ENCODE data around the gene TAF1B.

Gene TAF1B

DNA sequence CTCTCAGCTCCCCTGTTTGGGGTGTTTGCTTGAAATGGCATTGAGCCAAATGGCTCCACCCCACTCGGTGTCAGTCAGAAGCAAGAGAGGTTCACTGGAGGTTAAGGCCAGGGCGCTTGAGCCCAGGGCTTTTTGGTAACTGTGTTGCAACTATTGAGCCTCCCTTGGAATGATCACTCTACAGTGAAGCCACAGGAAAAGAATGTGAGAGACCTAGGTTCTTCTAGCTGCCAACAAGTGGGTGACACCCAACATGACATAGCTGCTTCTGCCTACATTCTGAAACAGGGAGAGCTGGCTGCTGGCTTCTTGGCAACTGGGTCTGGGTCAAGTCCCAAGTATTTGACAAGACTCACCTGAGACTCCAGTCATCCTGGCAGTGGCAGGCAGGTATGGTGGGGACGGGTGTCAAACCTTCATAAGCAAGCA is 101.1 kb downstream of the TAF1B start:
- Histone ChIP-seq H3K27me3 (ENCODE audit: control insufficient read depth, insufficient read depth, low read length) (no peaks in the 10 kb centered on the region), H3K9ac (ENCODE audit: low read length) (no peak overlapping the region), H3K27ac (ENCODE audit: low read depth, low read length) (no peak overlapping the region), H3K36me3 (ENCODE audit: control insufficient read depth, insufficient read depth, low read length) (no peaks in the 10 kb centered on the region), H3K4me3 (ENCODE audit: low read length) (no peak overlapping the region), H3K4me1 (ENCODE audit: control insufficient read depth, insufficient read depth, low read length) (no peaks in the 10 kb centered on the region)

- Histone ChIP-seq H3K36me3 (ENCODE audit: control insufficient read depth, insufficient read depth, low read length) (no peaks in the 10 kb centered on the region), H3K4me1 (ENCODE audit: control insufficient read depth, insufficient read depth, low read length) (no peaks in the 10 kb centered on the region), H3K27ac (ENCODE audit: low read depth, low read length) (no peak overlapping the region), H3K27me3 (ENCODE audit: control insufficient read depth, insufficient read depth, low read length) (peaks cover 3% of the 10 kb centered on the region), H3K9ac (ENCODE audit: low read length) (no peak overlapping the region), H3K4me3 (ENCODE audit: low read length) (no peak overlapping the region)
Observed at GRCh38 chr2:9945596-9945995, 102.3 kb downstream of the TAF1B start.

- Histone ChIP-seq H3K4me3 (ENCODE audit: low read length) (no peak overlapping the region), H3K36me3 (ENCODE audit: control insufficient read depth, insufficient read depth, low read length) (no peaks in the 10 kb centered on the region), H3K27ac (ENCODE audit: low read depth, low read length) (no peak overlapping the region), H3K27me3 (ENCODE audit: control insufficient read depth, insufficient read depth, low read length) (peaks cover 3% of the 10 kb centered on the region), H3K9ac (ENCODE audit: low read length) (no peak overlapping the region), H3K4me1 (ENCODE audit: control insufficient read depth, insufficient read depth, low read length) (no peaks in the 10 kb centered on the region)
Observed at GRCh38 chr2:9946076-9946475, 102.8 kb downstream of the TAF1B start.

GRCh38 chr2:9946818-9947217 is 103.5 kb downstream of the TAF1B start:
- Histone ChIP-seq H3K9ac (ENCODE audit: low read length) (no peak overlapping the region), H3K4me3 (ENCODE audit: low read length) (no peak overlapping the region), H3K4me1 (ENCODE audit: control insufficient read depth, insufficient read depth, low read length) (no peaks in the 10 kb centered on the region), H3K36me3 (ENCODE audit: control insufficient read depth, insufficient read depth, low read length) (no peaks in the 10 kb centered on the region), H3K27ac (ENCODE audit: low read depth, low read length) (no peak overlapping the region), H3K27me3 (ENCODE audit: control insufficient read depth, insufficient read depth, low read length) (peaks cover 3% of the 10 kb centered on the region)

GRCh38 chr2:9948721-9949120 is 105.4 kb downstream of the TAF1B start:
- Histone ChIP-seq H3K4me1 (ENCODE audit: control insufficient read depth, insufficient read depth, low read length) (no peaks in the 10 kb centered on the region), H3K36me3 (ENCODE audit: control insufficient read depth, insufficient read depth, low read length) (no peaks in the 10 kb centered on the region), H3K9ac (ENCODE audit: low read length) (no peak overlapping the region), H3K27me3 (ENCODE audit: control insufficient read depth, insufficient read depth, low read length) (peaks cover 3% of the 10 kb centered on the region), H3K27ac (ENCODE audit: low read depth, low read length) (no peak overlapping the region), H3K4me3 (ENCODE audit: low read length) (no peak overlapping the region)

DNA sequence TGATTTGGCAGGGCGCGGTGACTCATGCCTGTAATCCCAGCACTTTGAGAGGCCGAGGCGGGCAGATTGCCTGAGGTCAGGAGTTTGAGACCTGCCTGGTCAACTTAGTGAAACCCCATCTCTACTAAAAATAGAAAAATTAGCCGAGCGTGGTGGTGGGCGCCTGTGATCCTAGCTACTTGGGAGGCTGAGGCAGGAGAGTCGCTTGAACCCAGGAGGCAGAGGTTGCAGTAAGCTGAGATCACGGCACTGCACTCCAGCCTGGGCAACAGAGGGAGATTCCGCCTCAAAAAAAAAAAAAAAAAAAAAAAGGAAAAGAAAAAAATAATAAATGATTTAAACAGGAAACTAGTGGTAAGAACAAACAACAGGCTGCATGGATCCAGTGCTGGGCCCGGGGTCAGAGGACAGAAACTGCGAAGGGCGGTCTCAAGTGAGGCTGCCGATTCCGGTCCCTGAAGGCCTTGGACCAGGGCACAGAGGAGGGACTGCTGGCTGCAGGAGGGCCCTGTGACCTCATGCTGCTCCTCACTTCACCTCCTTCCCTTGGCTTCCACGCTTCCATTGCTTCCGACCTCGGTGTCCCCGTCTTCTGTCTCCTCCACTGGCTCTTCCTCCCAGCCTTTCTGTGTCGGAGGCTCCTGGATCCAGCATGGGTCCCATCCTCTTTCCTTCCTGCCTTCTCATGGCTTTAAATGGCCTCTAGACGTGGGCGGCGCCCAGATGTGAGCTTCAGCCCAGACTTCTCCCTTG is 106.1 kb downstream of the TAF1B start:
- H3K4me3 ChIP-seq (ENCODE audit: low read length) = no peak overlapping the region
- peaks cover 3% of the 10 kb centered on the region for H3K27me3 ChIP-seq (ENCODE audit: control insufficient read depth, insufficient read depth, low read length)
- no peaks in the 10 kb centered on the region for H3K36me3 ChIP-seq (ENCODE audit: control insufficient read depth, insufficient read depth, low read length)
- no peak overlapping the region for H3K27ac ChIP-seq (ENCODE audit: low read depth, low read length)
- no peaks in the 10 kb centered on the region for H3K4me1 ChIP-seq (ENCODE audit: control insufficient read depth, insufficient read depth, low read length)
- H3K9ac ChIP-seq (ENCODE audit: low read length) = no peak overlapping the region

- Histone ChIP-seq H3K36me3 (ENCODE audit: control insufficient read depth, insufficient read depth, low read length) (no peaks in the 10 kb centered on the region), H3K9ac (ENCODE audit: low read length) (no peak overlapping the region), H3K4me3 (ENCODE audit: low read length) (peak overlapping the region; percentile 70), H3K4me1 (ENCODE audit: control insufficient read depth, insufficient read depth, low read length) (no peaks in the 10 kb centered on the region), H3K27ac (ENCODE audit: low read depth, low read length) (no peak overlapping the region), H3K27me3 (ENCODE audit: control insufficient read depth, insufficient read depth, low read length) (peaks cover 3% of the 10 kb centered on the region)
Observed at GRCh38 chr2:9949992-9950520, 106.8 kb downstream of the TAF1B start.

GRCh38 chr2:9950521-9951271 is 107.4 kb downstream of the TAF1B start:
- Histone ChIP-seq H3K4me1 (ENCODE audit: control insufficient read depth, insufficient read depth, low read length) (no peaks in the 10 kb centered on the region), H3K36me3 (ENCODE audit: control insufficient read depth, insufficient read depth, low read length) (no peaks in the 10 kb centered on the region), H3K27ac (ENCODE audit: low read depth, low read length) (no peak overlapping the region), H3K4me3 (ENCODE audit: low read length) (peak overlapping the region; percentile 70), H3K27me3 (ENCODE audit: control insufficient read depth, insufficient read depth, low read length) (peaks cover 3% of the 10 kb centered on the region), H3K9ac (ENCODE audit: low read length) (no peak overlapping the region)

- Histone ChIP-seq H3K27me3 (ENCODE audit: control insufficient read depth, insufficient read depth, low read length) (peaks cover 3% of the 10 kb centered on the region), H3K4me3 (ENCODE audit: low read length) (peak overlapping the region; percentile 70), H3K4me1 (ENCODE audit: control insufficient read depth, insufficient read depth, low read length) (no peaks in the 10 kb centered on the region), H3K9ac (ENCODE audit: low read length) (no peak overlapping the region), H3K27ac (ENCODE audit: low read depth, low read length) (no peak overlapping the region), H3K36me3 (ENCODE audit: control insufficient read depth, insufficient read depth, low read length) (no peaks in the 10 kb centered on the region)
Observed at GRCh38 chr2:9951272-9951521, 107.9 kb downstream of the TAF1B start.

- peak within 1 kb of the TSS; percentile 21 for H3K9ac ChIP-seq (ENCODE audit: low read length)
Observed at GRCh38 chr2:9951522-9952285, 108.4 kb downstream of the TAF1B start, which contains the start of gene GRHL1. Gene GRHL1, plus strand, starts transcription at chr2:9951693. Its CDS starts 141 bp downstream, at chr2:9951834.

DNA sequence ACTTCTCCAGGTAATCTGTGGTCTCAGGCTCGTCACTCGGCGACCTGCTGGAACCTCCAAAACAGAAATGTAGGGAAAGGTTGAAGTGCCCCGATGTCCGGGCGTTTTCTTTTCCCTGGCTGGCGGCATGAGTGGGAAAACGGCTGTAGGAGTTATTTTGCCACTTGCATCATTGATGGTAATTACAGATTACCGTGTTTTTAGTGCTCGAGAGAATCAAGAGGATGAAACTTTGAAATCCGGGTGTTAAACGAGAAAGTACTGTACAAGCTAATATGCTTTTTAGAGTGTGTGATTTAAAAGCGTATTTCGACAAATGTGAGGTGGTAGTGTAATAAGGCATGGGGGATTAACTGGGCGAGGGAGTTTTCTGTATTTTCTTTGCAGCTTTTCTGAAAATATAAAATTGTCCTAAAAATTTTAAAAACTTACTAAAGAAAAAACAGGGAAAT is 109.0 kb downstream of the TAF1B start:
- H3K27ac ChIP-seq (ENCODE audit: low read depth, low read length) = no peak overlapping the region
- H3K36me3 ChIP-seq (ENCODE audit: control insufficient read depth, insufficient read depth, low read length) = no peaks in the 10 kb centered on the region
- peak overlapping the region; percentile 21 for H3K9ac ChIP-seq (ENCODE audit: low read length)
- peaks cover 3% of the 10 kb centered on the region for H3K27me3 ChIP-seq (ENCODE audit: control insufficient read depth, insufficient read depth, low read length)
- H3K4me1 ChIP-seq (ENCODE audit: control insufficient read depth, insufficient read depth, low read length) = no peaks in the 10 kb centered on the region
- peak overlapping the region; percentile 72 for H3K4me3 ChIP-seq (ENCODE audit: low read length)

More at GRCh38 chr2:9951522-9952285, 108.4 kb downstream of the TAF1B start, which contains the start of gene GRHL1:
- Histone ChIP-seq H3K27ac (ENCODE audit: low read depth, low read length) (no peak within 1 kb of the TSS), H3K4me3 (ENCODE audit: low read length) (peak within 1 kb of the TSS; percentile 72), H3K27me3 (ENCODE audit: control insufficient read depth, insufficient read depth, low read length) (peaks cover 3% of the 10 kb centered on the region), H3K36me3 (ENCODE audit: control insufficient read depth, insufficient read depth, low read length) (no peaks in the 10 kb centered on the region), H3K4me1 (ENCODE audit: control insufficient read depth, insufficient read depth, low read length) (no peaks in the 10 kb centered on the region)

- Histone ChIP-seq H3K4me1 (ENCODE audit: control insufficient read depth, insufficient read depth, low read length) (no peaks in the 10 kb centered on the region), H3K9ac (ENCODE audit: low read length) (no peak overlapping the region), H3K27ac (ENCODE audit: low read depth, low read length) (no peak overlapping the region), H3K27me3 (ENCODE audit: control insufficient read depth, insufficient read depth, low read length) (peaks cover 3% of the 10 kb centered on the region), H3K36me3 (ENCODE audit: control insufficient read depth, insufficient read depth, low read length) (no peaks in the 10 kb centered on the region), H3K4me3 (ENCODE audit: low read length) (no peak overlapping the region)
Observed at GRCh38 chr2:9952856-9953503, 109.7 kb downstream of the TAF1B start.

Measured in rectal smooth muscle tissue (tissue), 1 donor.